Skeletal muscle tissue (tissue), 4 donors: Measurements from ENCODE around the gene SUCLG2. TPM values are rescaled to one million over a fixed set of nuclear protein-coding genes. Genes with fewer than 3 reads are reported as not detected.

ENCODE experiments used
- H3K27ac ChIP-seq: one replicate; pipeline ENCODE4 v1.7.0; 2013; ENCODE audit warnings: mild to moderate bottlenecking, low read depth, low read length, inconsistent platforms
- H3K27me3 ChIP-seq, 3 donors: one replicate each; pipeline ENCODE4 v1.7.0; 2013; ENCODE audit warnings: low read length in 3 of 3; ENCODE audit not compliant: control insufficient read depth in 3 of 3, insufficient read depth in 3 of 3
- H3K36me3 ChIP-seq, 3 donors: one replicate each; pipeline ENCODE4 v1.7.0; 2013; ENCODE audit warnings: low read length in 3 of 3; ENCODE audit not compliant: control insufficient read depth in 3 of 3, insufficient read depth in 3 of 3
- H3K4me1 ChIP-seq, 3 donors: one replicate each; pipeline ENCODE4 v1.7.0; 2013; ENCODE audit warnings: low read length in 3 of 3, mild to moderate bottlenecking in 3 of 3; ENCODE audit not compliant: control insufficient read depth in 3 of 3, insufficient read depth in 3 of 3
- H3K4me3 ChIP-seq, 3 donors: one replicate each; pipeline ENCODE4 v1.7.0; 2013; ENCODE audit warnings: low read length in 3 of 3
- H3K9ac ChIP-seq, 3 donors: one replicate each; pipeline ENCODE4 v1.7.0; 2013; ENCODE audit warnings: low read length in 3 of 3, mild to moderate bottlenecking in 3 of 3, moderate library complexity in 2 of 3, low read depth in 1 of 3
- H3K9me3 ChIP-seq, 3 donors: one replicate each; pipeline ENCODE4 v1.7.0; 2013; ENCODE audit warnings: low read length in 3 of 3; ENCODE audit not compliant: control insufficient read depth in 3 of 3
- total RNA-seq: library from RNA; depleted of rRNA; stranded (reverse); fragments of >200 nt; gene quantifications from one replicate; pipeline ENCODE4 v1.2.3, GENCODE V29; 2014
- donor health status: Osteomylitis.

SUCLG2 gene
- total RNA-seq, 1 donor from 2014 or later = 38.1 TPM

- Histone ChIP-seq H3K9me3 (no peaks in the 10 kb centered on the region), H3K4me3 (no peak overlapping the region), H3K27ac (no peak overlapping the region), H3K9ac (no peak overlapping the region), H3K4me1 (no peaks in the 10 kb centered on the region), H3K27me3 (no peaks in the 10 kb centered on the region), H3K36me3 (no peaks in the 10 kb centered on the region)
These were observed 222.5 kb downstream of the SUCLG2 start for GRCh38 chr3:67431887-67432286.

GRCh38 chr3:67423722-67424121, 230.7 kb downstream of the SUCLG2 start:
- Histone ChIP-seq H3K36me3 (no peaks in the 10 kb centered on the region), H3K4me1 (no peaks in the 10 kb centered on the region), H3K27ac (no peak overlapping the region)

GRCh38 chr3:67421912-67422311, 232.5 kb downstream of the SUCLG2 start:
- Histone ChIP-seq H3K4me3 (no peak overlapping the region), H3K27me3 (no peaks in the 10 kb centered on the region), H3K4me1 (no peaks in the 10 kb centered on the region), H3K36me3 (no peaks in the 10 kb centered on the region), H3K9me3 (no peaks in the 10 kb centered on the region), H3K9ac (no peak overlapping the region), H3K27ac (no peak overlapping the region)

More at GRCh38 chr3:67423722-67424121, 230.7 kb downstream of the SUCLG2 start:
- H3K9ac ChIP-seq = no peak overlapping the region
- no peaks in the 10 kb centered on the region for H3K27me3 ChIP-seq
- H3K9me3 ChIP-seq = no peaks in the 10 kb centered on the region
- no peak overlapping the region for H3K4me3 ChIP-seq

GRCh38 chr3:67419779-67420178, 234.6 kb downstream of the SUCLG2 start:
- H3K9ac ChIP-seq = no peak overlapping the region
- no peak overlapping the region for H3K27ac ChIP-seq
- no peak overlapping the region for H3K4me3 ChIP-seq
- H3K36me3 ChIP-seq = no peaks in the 10 kb centered on the region
- H3K27me3 ChIP-seq = no peaks in the 10 kb centered on the region
- H3K4me1 ChIP-seq = no peaks in the 10 kb centered on the region
- no peaks in the 10 kb centered on the region for H3K9me3 ChIP-seq

GRCh38 chr3:67419218-67419529, 235.2 kb downstream of the SUCLG2 start:
- H3K27ac ChIP-seq = no peak overlapping the region

GRCh38 chr3:67418426-67419217, 235.8 kb downstream of the SUCLG2 start:
- Histone ChIP-seq H3K36me3 (no peaks in the 10 kb centered on the region), H3K9ac (no peak overlapping the region), H3K4me3 (no peak overlapping the region), H3K4me1 (no peaks in the 10 kb centered on the region), H3K27ac (no peak overlapping the region), H3K9me3 (no peaks in the 10 kb centered on the region), H3K27me3 (no peaks in the 10 kb centered on the region)

More at GRCh38 chr3:67419218-67419529, 235.2 kb downstream of the SUCLG2 start:
- Histone ChIP-seq H3K4me3 (no peak overlapping the region), H3K4me1 (no peaks in the 10 kb centered on the region), H3K9me3 (no peaks in the 10 kb centered on the region), H3K9ac (no peak overlapping the region), H3K27me3 (no peaks in the 10 kb centered on the region), H3K36me3 (no peaks in the 10 kb centered on the region)

GRCh38 chr3:67416703-67417102, 237.7 kb downstream of the SUCLG2 start:
- Histone ChIP-seq H3K27ac (no peak overlapping the region), H3K36me3 (no peaks in the 10 kb centered on the region), H3K4me3 (no peak overlapping the region), H3K4me1 (peaks cover 0 to 4% (median 0%) of the 10 kb centered on the region in 3 donors), H3K27me3 (no peaks in the 10 kb centered on the region), H3K9ac (no peak overlapping the region), H3K9me3 (no peaks in the 10 kb centered on the region)

GRCh38 chr3:67415511-67415910, 238.9 kb downstream of the SUCLG2 start:
- no peaks in the 10 kb centered on the region for H3K9me3 ChIP-seq
- H3K4me3 ChIP-seq = no peak overlapping the region
- no peak overlapping the region for H3K27ac ChIP-seq
- no peaks in the 10 kb centered on the region for H3K36me3 ChIP-seq
- peaks cover 0 to 4% (median 0%) of the 10 kb centered on the region in 3 donors for H3K4me1 ChIP-seq
- no peak overlapping the region for H3K9ac ChIP-seq
- H3K27me3 ChIP-seq = no peaks in the 10 kb centered on the region

- Histone ChIP-seq H3K9ac (no peak overlapping the region), H3K27me3 (no peaks in the 10 kb centered on the region), H3K4me1 (peaks cover 0 to 4% (median 0%) of the 10 kb centered on the region in 3 donors), H3K27ac (no peak overlapping the region), H3K9me3 (no peaks in the 10 kb centered on the region), H3K4me3 (no peak overlapping the region), H3K36me3 (no peaks in the 10 kb centered on the region)
These were observed 239.7 kb downstream of the SUCLG2 start for GRCh38 chr3:67414740-67415139.

- no peaks in the 10 kb centered on the region for H3K27me3 ChIP-seq
- H3K9me3 ChIP-seq = no peaks in the 10 kb centered on the region
- H3K36me3 ChIP-seq = peaks cover 3 to 5% (median 5%) of the 10 kb centered on the region in 3 donors
- H3K4me3 ChIP-seq = no peak overlapping the region
- H3K9ac ChIP-seq = no peak overlapping the region
- H3K27ac ChIP-seq = no peak overlapping the region
- H3K4me1 ChIP-seq = no peaks in the 10 kb centered on the region
These were observed 249.2 kb downstream of the SUCLG2 start for GRCh38 chr3:67405193-67405592.
